AG20443 (cell line): Measurements from ENCODE around the gene ASPG.

Experiments used
- DNase-seq: peaks from one replicate; pipeline ENCODE4 v3.0.0; 2012; ENCODE audit warnings: low spot score, mixed read lengths

ASPG gene

GRCh38 chr14:104116756-104117340 lies 31.3 kb downstream of the ASPG start:
- no peak for DNase-seq

GRCh38 chr14:104117341-104118005 lies 32.0 kb downstream of the ASPG start:
- no peak for DNase-seq

- DNase-seq = no peak
These were observed 32.7 kb downstream of the ASPG start for GRCh38 chr14:104118006-104118844.

GRCh38 chr14:104119119-104119487 lies 33.6 kb downstream of the ASPG start:
- no peak for DNase-seq

GRCh38 chr14:104119488-104120251 lies 34.2 kb downstream of the ASPG start:
- no peak for DNase-seq

- no peak for DNase-seq
These were observed 34.8 kb downstream of the ASPG start for GRCh38 chr14:104120281-104120741.

GRCh38 chr14:104121142-104121541 lies 35.6 kb downstream of the ASPG start:
- no peak for DNase-seq

- no peak for DNase-seq
These were observed 38.4 kb downstream of the ASPG start for GRCh38 chr14:104123879-104124278.

GRCh38 chr14:104125011-104125410 lies 39.5 kb downstream of the ASPG start:
- no peak for DNase-seq

- DNase-seq = no peak
These were observed 41.3 kb downstream of the ASPG start for GRCh38 chr14:104126753-104127152.

GRCh38 chr14:104128981-104129380 lies 43.5 kb downstream of the ASPG start:
- no peak for DNase-seq

GRCh38 chr14:104129556-104129955 lies 44.1 kb downstream of the ASPG start:
- no peak for DNase-seq

- DNase-seq = no peak
These were observed 45.6 kb downstream of the ASPG start for GRCh38 chr14:104130974-104131651.

- DNase-seq = no peak
These were observed 46.6 kb downstream of the ASPG start for GRCh38 chr14:104131968-104132732.

GRCh38 chr14:104132981-104133380 lies 47.5 kb downstream of the ASPG start:
- no peak for DNase-seq

GRCh38 chr14:104133496-104133895 lies 48.0 kb downstream of the ASPG start:
- DNase-seq = no peak

- no peak for DNase-seq
These were observed 48.8 kb downstream of the ASPG start for GRCh38 chr14:104134061-104134965.

- DNase-seq = no peak
These were observed 49.8 kb downstream of the ASPG start for GRCh38 chr14:104135121-104135903.

- DNase-seq = no peak
These were observed 50.5 kb downstream of the ASPG start for GRCh38 chr14:104135904-104136471.
